H1 (cell line): ENCODE results near the gene SH2B3.

Source experiments
- CTCF ChIP-seq, 3 experiments: IDR thresholded peaks; 1 replicate in 2 of 3; 2 replicates in 1 of 3; pipeline versions ENCODE4 v1.5.1 to v1.6.1; 2011; ENCODE audit warnings: low read length in 3 of 3, mild to moderate bottlenecking in 3 of 3, inconsistent platforms in 2 of 3, low read depth in 1 of 3, moderate library complexity in 1 of 3; ENCODE audit not compliant: insufficient read depth in 1 of 3; ENCODE audit errors: control extremely low read depth in 1 of 3
- EP300 ChIP-seq, 2 experiments: IDR thresholded peaks; 1 replicate in 1 of 2; 2 replicates in 1 of 2; pipeline ENCODE4 v1.6.1; 2011 to 2012; ENCODE audit warnings: low read depth in 2 of 2, low read length in 2 of 2, mild to moderate bottlenecking in 2 of 2, borderline replicate concordance in 1 of 2, inconsistent platforms in 1 of 2, moderate library complexity in 1 of 2

- TF ChIP-seq CTCF (IDR thresholded peaks at IDR 0.05; ENCODE audit: control extremely low read depth in 1 of 3, insufficient read depth in 1 of 3, low read depth in 1 of 3, low read length in 3 of 3) (no peak), EP300 (IDR thresholded peaks at IDR 0.05; ENCODE audit: borderline replicate concordance in 1 of 2, low read depth in 2 of 2, low read length in 2 of 2) (no peak)
Measured at GRCh38 chr12:111455448-111456320, 50.0 kb downstream of the SH2B3 start.
